Activated CD4-positive, alpha-beta memory T cell treated with anti-CD3 and anti-CD28 coated beads, Interleukin-2, amount 10 ng/mL, durations not matched to agents 7 days and 5 days (primary cell): Measurements from ENCODE around the gene ANKRD13A. TPM values are rescaled to one million over a fixed set of nuclear protein-coding genes. Genes with fewer than 3 reads are reported as not detected.
"Not testable (repeated sequence)": the region's sequence is repeated elsewhere in the genome, so short reads cannot be mapped to it uniquely, and the experiment has no call there.

Experiments
- CTCF ChIA-PET: fragments of 350-600 bp; sonication (Branson Sonifier 250); formaldehyde crosslinking; loops from one replicate; lab custom pipeline; 2021; ENCODE audit warnings: antibody characterized with exemption, inconsistent platforms; lab: Charles Lee
- POLR2A ChIA-PET: fragments of 350-600 bp; sonication (Branson Sonifier 250); formaldehyde crosslinking; loops from one replicate; lab custom pipeline; 2021; ENCODE audit warnings: antibody characterized with exemption; lab: Charles Lee
- DNase-seq: peaks from one replicate; pipeline ENCODE4 v3.0.0-alpha.2; 2020
- H3K27ac Mint-ChIP-seq: one replicate; pipeline ENCODE4 v1.8.0; 2021; ENCODE audit warnings: mild to moderate bottlenecking, mixed read lengths
- H3K27me3 Mint-ChIP-seq: one replicate; pipeline ENCODE4 v1.8.0; 2021; ENCODE audit warnings: mixed read lengths
- H3K36me3 Mint-ChIP-seq: one replicate; pipeline ENCODE4 v1.8.0; 2021; ENCODE audit warnings: low read depth, mixed read lengths
- H3K4me1 Mint-ChIP-seq: one replicate; pipeline ENCODE4 v1.8.0; 2021; ENCODE audit warnings: mixed read lengths
- H3K4me3 Mint-ChIP-seq: one replicate; pipeline ENCODE4 v1.8.0; 2021; ENCODE audit warnings: mild to moderate bottlenecking, mixed read lengths
- H3K9me3 Mint-ChIP-seq: one replicate; pipeline ENCODE4 v1.8.0; 2021; ENCODE audit warnings: mixed read lengths
- total RNA-seq, 2 experiments: library from RNA; stranded (reverse); gene quantifications; one replicate each; pipeline ENCODE4 v1.2.3, GENCODE V29; 2021

The ANKRD13A gene
- total RNA-seq, 2 experiments from 2014 or later: 84.3 to 85.2 TPM

DNA sequence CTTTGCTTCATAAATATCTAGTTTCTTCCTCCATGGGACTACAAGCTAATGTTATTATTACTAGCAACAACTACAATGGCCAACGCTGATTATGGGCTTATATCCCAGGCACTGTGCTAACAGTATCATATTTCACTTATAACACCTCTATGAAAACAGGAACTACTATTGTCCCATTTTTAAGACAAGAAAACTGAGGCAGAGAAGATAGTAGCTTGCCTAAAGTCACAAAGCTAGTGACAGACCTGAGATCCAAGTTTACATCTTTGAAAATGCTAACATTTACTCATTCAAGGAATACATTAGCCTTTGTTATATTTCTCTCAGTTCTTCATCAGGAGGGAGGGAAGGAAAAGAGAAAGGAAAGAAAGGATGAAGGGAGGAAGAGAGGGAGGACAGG, 35.9 kb upstream of the ANKRD13A start:
- H3K4me3 Mint-ChIP-seq: no peak overlapping the region
- DNase-seq: no peak
- no peaks in the 10 kb centered on the region for H3K9me3 Mint-ChIP-seq
- no peaks in the 10 kb centered on the region for H3K27me3 Mint-ChIP-seq
- H3K36me3 Mint-ChIP-seq: peaks cover 80% of the 10 kb centered on the region
- H3K4me1 Mint-ChIP-seq: peaks cover 38% of the 10 kb centered on the region
- POLR2A ChIA-PET: interaction anchor here (1.0 to 2.7 kb wide), 3 partner anchors 10 to 36 kb away, joined by 3 to 6 read pairs (median 5); partner anchors contain the start of gene ANKRD13A
- CTCF ChIA-PET: no interaction called here
- H3K27ac Mint-ChIP-seq: peak overlapping the region; percentile 18

DNA sequence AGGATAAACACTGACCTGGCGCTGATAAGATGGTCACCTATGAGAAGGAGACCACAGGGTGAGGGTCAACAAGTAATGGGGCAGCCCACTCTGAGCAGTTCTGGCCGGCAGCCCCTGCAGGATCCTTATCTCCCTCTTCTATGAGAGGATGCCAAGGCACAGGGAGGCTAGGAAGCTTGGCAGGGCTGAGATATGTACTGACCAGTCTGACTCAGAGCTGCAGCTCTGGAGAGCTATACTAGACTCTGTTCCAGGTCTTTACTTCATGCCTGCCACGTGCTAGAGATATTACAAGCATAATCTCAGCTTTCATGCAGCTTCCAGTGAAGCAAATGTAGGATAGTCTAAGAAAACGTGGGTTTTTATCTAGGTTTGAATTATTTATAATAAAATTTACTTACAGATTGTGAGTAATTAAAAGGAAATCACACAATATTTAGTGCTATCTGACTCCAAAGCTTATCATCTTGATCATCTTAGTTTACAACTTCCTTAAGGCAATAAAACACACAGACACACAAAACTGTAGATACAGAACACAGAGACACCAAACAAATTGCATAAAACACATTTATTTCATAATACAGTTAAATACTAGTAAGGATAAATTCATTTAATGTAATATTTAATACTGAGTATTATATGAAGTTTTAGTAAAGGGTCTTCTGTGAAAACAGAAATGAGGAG, 35.3 kb upstream of the ANKRD13A start:
- POLR2A ChIA-PET: interaction anchor here (0.6 to 2.7 kb wide), 4 partner anchors 10 to 35 kb away, joined by 3 to 6 read pairs (median 3); partner anchors contain the start of gene ANKRD13A
- Mint-ChIP-seq H3K4me1 (peaks cover 41% of the 10 kb centered on the region), H3K9me3 (no peaks in the 10 kb centered on the region), H3K27me3 (no peaks in the 10 kb centered on the region), H3K4me3 (no peak overlapping the region), H3K36me3 (peaks cover 74% of the 10 kb centered on the region), H3K27ac (no peak overlapping the region)
- no peak for DNase-seq
- CTCF ChIA-PET: no interaction called here

- no peak overlapping the region for H3K4me3 Mint-ChIP-seq
- H3K27me3 Mint-ChIP-seq: no peaks in the 10 kb centered on the region
- DNase-seq: no peak
- ChIA-PET POLR2A (interaction anchor here (1.2 to 1.9 kb wide), 3 partner anchors 28 to 46 kb away, joined by 4 to 16 read pairs (median 13); partner anchors contain the start of gene ANKRD13A), CTCF (interaction anchor here (1.3 kb wide), 1 partner anchor 27 kb away, joined by 4 read pairs; no protein-coding TSS in a partner anchor)
- no peaks in the 10 kb centered on the region for H3K9me3 Mint-ChIP-seq
- H3K4me1 Mint-ChIP-seq: peaks cover 47% of the 10 kb centered on the region
- H3K36me3 Mint-ChIP-seq: peaks cover 71% of the 10 kb centered on the region
- peak overlapping the region; percentile 47 for H3K27ac Mint-ChIP-seq
Observed at GRCh38 chr12:109966546-109966945, 32.7 kb upstream of the ANKRD13A start.

DNA sequence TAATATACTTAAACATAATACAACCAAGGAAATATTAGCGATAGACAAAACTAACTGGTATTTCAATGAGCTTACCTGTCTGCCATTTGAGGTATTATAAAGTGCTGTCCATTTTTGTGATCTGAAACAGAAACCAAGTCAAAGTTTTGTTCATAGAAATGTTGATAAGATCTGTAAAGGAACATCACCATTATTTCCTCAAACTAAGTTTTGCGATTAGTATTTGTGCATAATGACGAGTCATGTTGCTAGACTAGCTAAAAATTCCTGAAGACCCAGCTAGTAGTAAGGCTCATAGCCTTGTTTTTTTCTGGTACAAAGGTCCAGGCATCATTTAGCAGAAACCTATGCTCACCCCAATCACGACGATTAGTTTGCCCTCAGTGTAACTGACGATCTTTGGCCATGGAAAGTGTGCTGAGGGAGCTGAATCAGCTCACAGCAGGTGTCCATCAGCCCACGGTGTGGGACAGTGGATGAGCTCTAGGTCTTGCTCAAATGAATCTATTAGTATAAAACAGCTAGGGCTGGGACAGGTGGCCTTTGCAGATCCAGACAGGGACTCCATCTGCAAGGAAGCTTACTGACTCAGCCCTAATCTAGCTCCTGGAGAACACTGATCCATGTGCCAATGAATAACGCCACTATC, 31.7 kb upstream of the ANKRD13A start:
- POLR2A ChIA-PET: interaction anchor here (0.8 to 1.9 kb wide), 15 partner anchors 13 to 313 kb away, joined by 3 to 16 read pairs (median 4); partner anchors contain the start of genes ANKRD13A and TCHP
- peak overlapping the region; percentile 61 for H3K4me3 Mint-ChIP-seq

GRCh38 chr12:109968032-109968420, 31.2 kb upstream of the ANKRD13A start:
- H3K4me3 Mint-ChIP-seq: peak overlapping the region; percentile 61
- peaks cover 41% of the 10 kb centered on the region for H3K4me1 Mint-ChIP-seq
- no peak for DNase-seq
- peaks cover 71% of the 10 kb centered on the region for H3K36me3 Mint-ChIP-seq
- ChIA-PET CTCF (interaction anchor here (0.8 to 1.5 kb wide), 2 partner anchors 15 to 114 kb away, joined by 3 read pairs; no protein-coding TSS in a partner anchor), POLR2A (interaction anchor here (0.8 to 1.9 kb wide), 12 partner anchors 13 to 313 kb away, joined by 3 to 16 read pairs (median 4); partner anchors contain the start of gene ANKRD13A)
- no peaks in the 10 kb centered on the region for H3K9me3 Mint-ChIP-seq
- peak overlapping the region; percentile 85 for H3K27ac Mint-ChIP-seq
- H3K27me3 Mint-ChIP-seq: no peaks in the 10 kb centered on the region

More for the DNA sequence above, 31.7 kb upstream of the ANKRD13A start:
- Mint-ChIP-seq H3K27ac (peak overlapping the region; percentile 85), H3K27me3 (no peaks in the 10 kb centered on the region), H3K4me1 (peaks cover 45% of the 10 kb centered on the region), H3K9me3 (no peaks in the 10 kb centered on the region), H3K36me3 (peaks cover 72% of the 10 kb centered on the region)
- DNase-seq: peak; percentile 31
- CTCF ChIA-PET: interaction anchor here (0.8 to 1.5 kb wide), 5 partner anchors 15 to 114 kb away, joined by 3 to 5 read pairs (median 3); no protein-coding TSS in a partner anchor

DNA sequence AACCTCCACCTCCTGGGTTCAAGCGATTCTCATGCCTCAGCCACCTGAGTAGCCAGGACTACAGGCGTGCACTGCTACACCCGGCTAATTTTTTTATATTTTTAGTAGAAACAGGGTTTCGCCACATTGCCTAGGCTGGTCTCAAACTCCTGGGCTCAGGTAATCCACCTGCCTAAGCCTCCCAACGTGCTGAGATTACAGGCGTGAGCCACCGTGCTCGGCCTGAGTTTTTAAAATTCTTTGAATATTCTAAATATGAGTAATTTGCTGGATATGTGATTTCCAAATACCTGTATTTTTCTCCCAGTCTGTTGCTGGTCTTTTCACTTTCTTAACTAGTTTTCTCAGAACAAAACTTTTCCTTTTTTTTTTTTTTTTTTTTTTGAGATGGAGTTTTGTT, 30.4 kb upstream of the ANKRD13A start:
- Mint-ChIP-seq H3K27ac (peak overlapping the region; percentile 47), H3K27me3 (no peaks in the 10 kb centered on the region), H3K4me1 (peaks cover 40% of the 10 kb centered on the region), H3K36me3 (peaks cover 69% of the 10 kb centered on the region), H3K4me3 (no peak overlapping the region), H3K9me3 (no peaks in the 10 kb centered on the region)
- ChIA-PET CTCF (no interaction called here), POLR2A (no interaction called here)
- DNase-seq: no peak

- ChIA-PET POLR2A (interaction anchor here (0.7 to 1.6 kb wide), 6 partner anchors 15 to 105 kb away, joined by 3 to 4 read pairs (median 3); partner anchors contain the start of gene ANKRD13A), CTCF (interaction anchor here (1.2 kb wide), 1 partner anchor 9 kb away, joined by 3 read pairs; no protein-coding TSS in a partner anchor)
- Mint-ChIP-seq H3K9me3 (no peaks in the 10 kb centered on the region), H3K4me3 (no peak overlapping the region), H3K27ac (peak overlapping the region; percentile 82), H3K4me1 (peaks cover 30% of the 10 kb centered on the region), H3K27me3 (no peaks in the 10 kb centered on the region), H3K36me3 (peaks cover 72% of the 10 kb centered on the region)
- DNase-seq: no peak
Observed at GRCh38 chr12:109972821-109973220, 26.4 kb upstream of the ANKRD13A start.

DNA sequence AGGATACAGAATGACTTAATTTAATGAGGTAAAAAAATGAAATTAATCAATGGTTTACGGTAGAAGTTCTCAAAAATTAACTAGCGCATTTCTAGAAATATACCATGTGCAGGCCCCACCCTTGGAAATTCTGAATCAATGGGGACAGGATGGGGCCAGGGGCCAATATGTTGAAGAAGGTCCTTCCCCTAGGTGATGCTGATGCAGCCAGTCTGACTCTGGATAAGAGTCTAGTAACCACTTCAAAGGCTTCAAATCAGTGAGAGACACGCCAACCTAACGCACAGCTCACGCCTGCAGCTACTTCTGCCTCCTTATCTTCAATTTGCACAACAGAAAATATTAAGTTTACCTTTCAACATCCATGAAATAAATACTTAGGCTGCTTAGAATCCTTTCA, 17.9 kb upstream of the ANKRD13A start:
- ChIA-PET CTCF (interaction anchor here (1.3 kb wide), 1 partner anchor 8 kb away, joined by 3 read pairs; no protein-coding TSS in a partner anchor), POLR2A (interaction anchor here (2.2 to 3.5 kb wide), 3 partner anchors 13 to 18 kb away, joined by 11 to 20 read pairs (median 12); partner anchors contain the start of gene ANKRD13A)
- peak; percentile 46 for DNase-seq

DNA sequence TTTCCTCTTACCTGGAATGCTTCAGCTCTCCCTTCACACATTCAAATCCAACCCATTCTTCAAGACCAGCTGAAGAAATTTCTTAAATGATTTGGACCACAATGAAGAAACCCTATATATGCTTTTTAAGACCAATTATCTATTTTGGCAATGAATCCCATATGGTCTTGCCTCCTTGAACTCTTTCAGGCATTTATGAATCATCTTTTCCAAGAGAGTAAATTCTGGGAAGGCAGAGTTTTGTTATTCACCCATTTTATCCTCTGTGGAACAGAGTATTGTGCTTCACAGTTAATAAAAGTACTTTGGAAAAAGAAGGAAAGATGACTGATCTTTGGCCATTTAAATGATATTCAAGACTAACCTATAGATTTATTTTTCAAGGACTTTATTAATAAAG, 17.0 kb upstream of the ANKRD13A start:
- no peak overlapping the region for H3K4me3 Mint-ChIP-seq
- H3K36me3 Mint-ChIP-seq: peaks cover 67% of the 10 kb centered on the region
- no peaks in the 10 kb centered on the region for H3K9me3 Mint-ChIP-seq
- H3K27ac Mint-ChIP-seq: peak overlapping the region; percentile 4
- ChIA-PET POLR2A (interaction anchor here (2.2 to 3.5 kb wide), 3 partner anchors 12 to 17 kb away, joined by 11 to 20 read pairs (median 12); partner anchors contain the start of gene ANKRD13A), CTCF (interaction anchor here (1.3 kb wide), 1 partner anchor 9 kb away, joined by 3 read pairs; no protein-coding TSS in a partner anchor)
- no peaks in the 10 kb centered on the region for H3K27me3 Mint-ChIP-seq
- no peak for DNase-seq
- H3K4me1 Mint-ChIP-seq: peaks cover 56% of the 10 kb centered on the region

More for the DNA sequence above, 17.9 kb upstream of the ANKRD13A start:
- Mint-ChIP-seq H3K4me3 (no peak overlapping the region), H3K4me1 (peaks cover 56% of the 10 kb centered on the region), H3K36me3 (peaks cover 74% of the 10 kb centered on the region), H3K27me3 (no peaks in the 10 kb centered on the region), H3K9me3 (no peaks in the 10 kb centered on the region), H3K27ac (peak overlapping the region; percentile 33)

- no peak for DNase-seq
- Mint-ChIP-seq H3K4me1 (peaks cover 58% of the 10 kb centered on the region), H3K27me3 (no peaks in the 10 kb centered on the region), H3K4me3 (no peak overlapping the region), H3K36me3 (peaks cover 66% of the 10 kb centered on the region), H3K9me3 (no peaks in the 10 kb centered on the region), H3K27ac (no peak overlapping the region)
- CTCF ChIA-PET: interaction anchor here (0.6 kb wide), 1 partner anchor 16 kb away, joined by 3 read pairs; no protein-coding TSS in a partner anchor
- POLR2A ChIA-PET: interaction anchor here (0.7 to 1.9 kb wide), 3 partner anchors 11 to 19 kb away, joined by 3 to 8 read pairs (median 7); partner anchors contain the start of gene ANKRD13A
Observed at GRCh38 chr12:109983432-109984142, 15.6 kb upstream of the ANKRD13A start.

- DNase-seq, H3K9me3 Mint-ChIP-seq, H3K4me3 Mint-ChIP-seq, H3K27ac Mint-ChIP-seq, H3K27me3 Mint-ChIP-seq, CTCF ChIA-PET: not testable (repeated sequence)
- POLR2A ChIA-PET: interaction anchor here (2.3 kb wide), 1 partner anchor 13 kb away, joined by 11 read pairs; the partner anchor contains the start of gene ANKRD13A
- Mint-ChIP-seq H3K36me3 (peaks cover 64% of the 10 kb centered on the region), H3K4me1 (peaks cover 53% of the 10 kb centered on the region)
Observed at GRCh38 chr12:109986236-109986635, 13.0 kb upstream of the ANKRD13A start.

GRCh38 chr12:109987615-109988014, 11.6 kb upstream of the ANKRD13A start:
- H3K4me1 Mint-ChIP-seq: peaks cover 53% of the 10 kb centered on the region
- peaks cover 64% of the 10 kb centered on the region for H3K36me3 Mint-ChIP-seq
- no peak for DNase-seq
- POLR2A ChIA-PET: interaction anchor here (2.3 kb wide), 1 partner anchor 11 kb away, joined by 11 read pairs; the partner anchor contains the start of gene ANKRD13A
- no peak overlapping the region for H3K4me3 Mint-ChIP-seq
- H3K9me3 Mint-ChIP-seq: no peaks in the 10 kb centered on the region
- H3K27me3 Mint-ChIP-seq: no peaks in the 10 kb centered on the region
- CTCF ChIA-PET: no interaction called here
- peak overlapping the region; percentile 75 for H3K27ac Mint-ChIP-seq
